Keratinocyte (primary cell): ENCODE measurements around the gene LCE2C. TPM values are rescaled to one million over a fixed set of nuclear protein-coding genes. Genes with fewer than 3 reads are reported as not detected.

ENCODE experiments used
- DNase-seq: peaks from one replicate; pipeline ENCODE4 v3.0.0-alpha.2; 2011; ENCODE audit warnings: low read depth, missing footprints, low spot score
- FAIRE-seq: peaks from 2 replicates; lab custom pipeline; 2011; peaks lifted over from hg19 to GRCh38; lab: Jason Lieb, UNC
- H2AFZ ChIP-seq: 2 replicates; pipeline ENCODE4 v1.6.0; 2012; ENCODE audit warnings: low read length, control low read depth, inconsistent platforms; ENCODE audit not compliant: control insufficient read depth
- H3K27ac ChIP-seq: 2 replicates; pipeline ENCODE4 v1.5.1; 2011; ENCODE audit warnings: low read length; ENCODE audit not compliant: control insufficient read depth, insufficient read depth
- H3K27me3 ChIP-seq: 3 replicates; pipeline ENCODE4 v1.6.0; 2011; ENCODE audit warnings: low read length; ENCODE audit not compliant: control insufficient read depth, insufficient read depth; ENCODE audit errors: extremely low read depth
- H3K36me3 ChIP-seq, 2 experiments: 2 replicates in 1 of 2; 3 replicates in 1 of 2; pipeline ENCODE4 v1.5.1; 2011; ENCODE audit warnings: low read length in 2 of 2, mild to moderate bottlenecking in 1 of 2; ENCODE audit not compliant: control insufficient read depth in 2 of 2, insufficient read depth in 2 of 2; ENCODE audit errors: extremely low read depth in 1 of 2
- H3K4me1 ChIP-seq: 3 replicates; pipeline ENCODE4 v1.5.1; 2011; ENCODE audit warnings: low read length; ENCODE audit not compliant: control insufficient read depth, insufficient read depth; ENCODE audit errors: extremely low read depth
- H3K4me2 ChIP-seq: 3 replicates; pipeline ENCODE4 v1.6.0; 2011; ENCODE audit warnings: low read depth, low read length; ENCODE audit not compliant: control insufficient read depth, insufficient read depth; ENCODE audit errors: extremely low read depth
- H3K4me3 ChIP-seq, 3 experiments: fragments of 200-600 bp in 1 of 3; sonication (generic) in 1 of 3; 2 replicates in 2 of 3; 3 replicates in 1 of 3; pipeline ENCODE4 v1.5.1; 2011 to 2016; ENCODE audit warnings: low read length in 3 of 3, mild to moderate bottlenecking in 3 of 3, control low read depth in 2 of 3, inconsistent platforms in 1 of 3, low read depth in 1 of 3, mixed read lengths in 1 of 3, mixed run types in 1 of 3, moderate library complexity in 1 of 3; ENCODE audit not compliant: control insufficient read depth in 2 of 3, insufficient read depth in 2 of 3; ENCODE audit errors: extremely low read depth in 1 of 3
- H3K79me2 ChIP-seq: 2 replicates; pipeline ENCODE4 v1.6.0; 2012; ENCODE audit warnings: low read length; ENCODE audit not compliant: control insufficient read depth, insufficient read depth
- H3K9ac ChIP-seq: 3 replicates; pipeline ENCODE4 v1.6.0; 2011; ENCODE audit warnings: low read length; ENCODE audit not compliant: control insufficient read depth, insufficient read depth; ENCODE audit errors: extremely low read depth
- H3K9me1 ChIP-seq: 3 replicates; pipeline ENCODE4 v1.6.0; 2011; ENCODE audit warnings: low read length; ENCODE audit not compliant: control insufficient read depth, insufficient read depth; ENCODE audit errors: extremely low read depth
- H3K9me3 ChIP-seq: 2 replicates; pipeline ENCODE4 v1.5.1; 2012; ENCODE audit warnings: low read depth, low read length; ENCODE audit not compliant: control insufficient read depth
- H4K20me1 ChIP-seq: 3 replicates; pipeline ENCODE4 v1.6.0; 2011; ENCODE audit warnings: low read length; ENCODE audit not compliant: control insufficient read depth, insufficient read depth; ENCODE audit errors: extremely low read depth
- EZH2 ChIP-seq: IDR thresholded peaks from one replicate; pipeline ENCODE4 v1.6.1; 2012; ENCODE audit warnings: inconsistent platforms, mild to moderate bottlenecking, low read length, moderate library complexity
- dilution Hi-C: fragments of 300-500 bp; cut with MboI; formaldehyde crosslinking; loops from one replicate; pipeline ENCODE4 v1.7.0; 2020; ENCODE audit warnings: low sequenced_read_pairs; ENCODE audit not compliant: extremely low pct_ligation_motif_present
- polyA plus RNA-seq, 5 experiments: library from polyadenylated mRNA; depleted of rRNA in 3 of 5; stranded (reverse) in 3 of 5; stranded (forward) in 1 of 5; unstranded in 1 of 5; fragments of >200 nt; gene quantifications; 1 replicate in 1 of 5; 2 replicates in 3 of 5; 3 replicates in 1 of 5; pipeline versions ENCODE4 v1.2.1 to v1.2.3, GENCODE V29; 2011 to 2012; ENCODE audit warnings: missing spikeins in 2 of 5, low read depth in 1 of 5, low replicate concordance in 1 of 5
- TF ChIP-seq, protein P1 (sequence below), 3 experiments: IDR thresholded peaks in 1 of 3; conservative IDR thresholded peaks in 1 of 3; optimal IDR thresholded peaks in 1 of 3; 2 replicates in 2 of 3; 3 replicates in 1 of 3; pipeline versions ENCODE3 to v1.5.1; 2011; ENCODE audit warnings: low read length in 3 of 3, mild to moderate bottlenecking in 3 of 3, moderate library complexity in 2 of 3, control low read depth in 1 of 3, inconsistent platforms in 1 of 3; ENCODE audit not compliant: insufficient read depth in 2 of 3; ENCODE audit errors: extremely low read depth in 1 of 3

LCE2C gene
- polyA plus RNA-seq, 1 donor (not counting 4 experiments of a cell fraction or from before 2014, with no cell fraction given) = 0.41 TPM

DNA sequence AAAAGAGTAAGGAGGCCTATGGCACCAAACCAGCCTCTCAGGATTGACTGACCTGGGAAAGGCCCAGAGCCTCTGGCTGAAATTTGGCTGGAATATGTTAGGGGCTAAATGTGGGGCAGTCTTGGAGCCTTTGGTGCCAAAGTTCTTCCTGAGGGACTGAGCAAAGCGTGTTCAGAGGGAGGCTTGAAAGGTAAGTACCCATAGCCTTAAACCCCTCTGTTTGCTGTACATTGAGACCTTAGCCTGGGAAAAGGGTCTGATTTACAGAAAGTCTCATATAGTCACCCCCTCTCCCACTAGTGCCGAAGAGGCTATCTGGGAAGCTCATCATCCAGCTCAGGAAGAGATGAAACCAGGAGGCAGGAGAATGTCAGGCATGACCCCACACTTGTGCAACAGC lies 32.8 kb downstream of the LCE2C start, which contains the start of gene LCE4A:
Gene LCE4A (plus strand): TSS at position 301 of the 400 bp plus-strand sequence. CDS start 916 bp downstream, outside the sequence.
- H3K27me3 ChIP-seq = no peaks in the 10 kb centered on the region
- no peak within 1 kb of the TSS for H3K4me2 ChIP-seq
- no peaks in the 10 kb centered on the region for H3K79me2 ChIP-seq
- DNase-seq (no peak), FAIRE-seq (no peak)
- TF ChIP-seq EZH2 = no peak
- TF ChIP-seq, protein P1, sequence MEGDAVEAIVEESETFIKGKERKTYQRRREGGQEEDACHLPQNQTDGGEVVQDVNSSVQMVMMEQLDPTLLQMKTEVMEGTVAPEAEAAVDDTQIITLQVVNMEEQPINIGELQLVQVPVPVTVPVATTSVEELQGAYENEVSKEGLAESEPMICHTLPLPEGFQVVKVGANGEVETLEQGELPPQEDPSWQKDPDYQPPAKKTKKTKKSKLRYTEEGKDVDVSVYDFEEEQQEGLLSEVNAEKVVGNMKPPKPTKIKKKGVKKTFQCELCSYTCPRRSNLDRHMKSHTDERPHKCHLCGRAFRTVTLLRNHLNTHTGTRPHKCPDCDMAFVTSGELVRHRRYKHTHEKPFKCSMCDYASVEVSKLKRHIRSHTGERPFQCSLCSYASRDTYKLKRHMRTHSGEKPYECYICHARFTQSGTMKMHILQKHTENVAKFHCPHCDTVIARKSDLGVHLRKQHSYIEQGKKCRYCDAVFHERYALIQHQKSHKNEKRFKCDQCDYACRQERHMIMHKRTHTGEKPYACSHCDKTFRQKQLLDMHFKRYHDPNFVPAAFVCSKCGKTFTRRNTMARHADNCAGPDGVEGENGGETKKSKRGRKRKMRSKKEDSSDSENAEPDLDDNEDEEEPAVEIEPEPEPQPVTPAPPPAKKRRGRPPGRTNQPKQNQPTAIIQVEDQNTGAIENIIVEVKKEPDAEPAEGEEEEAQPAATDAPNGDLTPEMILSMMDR (optimal IDR thresholded peaks at IDR 0.05 in 1 of 3, IDR thresholded peaks at IDR 0.05 in 1 of 3, conservative IDR thresholded peaks at IDR 0.05 in 1 of 3; ENCODE audit: extremely low read depth in 1 of 3, insufficient read depth in 2 of 3, low read length in 3 of 3) = no peak
- no peak within 1 kb of the TSS for H3K9ac ChIP-seq
- no peaks in the 10 kb centered on the region for H4K20me1 ChIP-seq
- no peak within 1 kb of the TSS for H2AFZ ChIP-seq
- H3K4me3 ChIP-seq = no peak within 1 kb of the TSS
- H3K27ac ChIP-seq = no peak within 1 kb of the TSS
- no peaks in the 10 kb centered on the region for H3K36me3 ChIP-seq
- no peaks in the 10 kb centered on the region for H3K9me3 ChIP-seq
- no peaks in the 10 kb centered on the region for H3K4me1 ChIP-seq
- H3K9me1 ChIP-seq = no peaks in the 10 kb centered on the region
- dilution Hi-C loops = no loop called here

DNA sequence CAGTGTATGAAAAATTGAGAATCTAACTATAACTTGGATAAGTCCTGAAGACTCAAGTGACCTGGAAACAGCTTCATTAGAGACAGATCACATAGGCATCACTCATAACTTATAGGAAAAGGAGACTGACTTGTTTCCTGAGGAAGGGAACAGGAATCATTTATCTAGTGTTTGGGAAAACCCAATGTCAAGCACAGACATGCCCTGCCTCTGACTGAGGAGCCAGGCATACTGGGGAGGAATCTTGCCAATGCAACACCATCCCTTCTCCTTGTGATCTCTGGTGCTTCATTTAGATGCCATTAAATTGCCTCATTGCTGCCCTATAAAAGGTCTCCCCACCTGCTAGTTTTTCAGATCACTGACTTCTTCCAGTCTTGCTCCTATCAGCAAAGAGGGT lies 43.2 kb downstream of the LCE2C start:
- peak overlapping the region; percentile 15 for H3K4me2 ChIP-seq
- TF ChIP-seq EZH2 = no peak
- TF ChIP-seq, protein P1 (optimal IDR thresholded peaks at IDR 0.05 in 1 of 3, IDR thresholded peaks at IDR 0.05 in 1 of 3, conservative IDR thresholded peaks at IDR 0.05 in 1 of 3; ENCODE audit: extremely low read depth in 1 of 3, insufficient read depth in 2 of 3, low read length in 3 of 3) = no peak
- no peak overlapping the region for H3K9ac ChIP-seq
- no peaks in the 10 kb centered on the region for H3K27me3 ChIP-seq
- no peaks in the 10 kb centered on the region for H3K79me2 ChIP-seq
- peaks cover 15% of the 10 kb centered on the region for H3K4me1 ChIP-seq
- dilution Hi-C loops = no loop called here
- no peaks in the 10 kb centered on the region for H4K20me1 ChIP-seq
- FAIRE-seq (peak; percentile 99), DNase-seq (peak; percentile 76)
- no peaks in the 10 kb centered on the region for H3K9me1 ChIP-seq
- no peak overlapping the region for H3K27ac ChIP-seq
- no peaks in the 10 kb centered on the region for H3K36me3 ChIP-seq
- H3K9me3 ChIP-seq = peaks cover 2% of the 10 kb centered on the region
- H2AFZ ChIP-seq = no peak overlapping the region
- no peak overlapping the region for H3K4me3 ChIP-seq
